Right lobe of liver (tissue), 6 donors: Measurements from ENCODE around the gene PDZD7. TPM values are rescaled to one million over a fixed set of nuclear protein-coding genes. Genes with fewer than 3 reads are reported as not detected.

Source experiments
- ATAC-seq, 4 donors: fragments of 200-7000 bp; cut with Tn5 transposase; one replicate each; pipeline ENCODE4 v1.9.1; 2020; ENCODE audit warnings: mild to moderate bottlenecking in 4 of 4, moderate library complexity in 4 of 4
- DNase-seq, 3 donors: peaks; one replicate each; pipeline ENCODE4 v3.0.0-alpha.2; 2020
- H3K27ac ChIP-seq, 3 donors: fragments of 200-600 bp; one replicate each; pipeline ENCODE4 v1.8.0; 2022
- H3K27me3 ChIP-seq, 2 donors: fragments of 200-600 bp; one replicate each; pipeline ENCODE4 v1.8.0; 2022
- H3K36me3 ChIP-seq, 4 donors: fragments of 200-600 bp; sonication (generic) in 1 of 4; one replicate each; pipeline versions ENCODE4 v1.5.1 to v1.8.0; 2017 to 2022; ENCODE audit warnings: control low read depth in 1 of 4
- H3K4me1 ChIP-seq, 4 donors: fragments of 200-600 bp; sonication (generic) in 1 of 4; one replicate each; pipeline versions ENCODE4 v1.5.1 to v1.8.0; 2017 to 2022; ENCODE audit warnings: control low read depth in 1 of 4
- H3K4me3 ChIP-seq, 3 donors: fragments of 200-600 bp; one replicate each; pipeline ENCODE4 v1.8.0; 2022
- H3K9me3 ChIP-seq, 4 donors: fragments of 200-600 bp; sonication (generic) in 1 of 4; one replicate each; pipeline versions ENCODE4 v1.5.1 to v1.8.0; 2017 to 2022; ENCODE audit warnings: control low read depth in 1 of 4
- CTCF ChIP-seq, 4 donors: fragments of 200-600 bp in 3 of 4; fragments of 450-650 bp in 1 of 4; IDR thresholded peaks; one replicate each; pipeline versions ENCODE4 v1.5.1 to v1.8.0; 2016 to 2022; ENCODE audit warnings: antibody characterized with exemption in 4 of 4, mild to moderate bottlenecking in 2 of 4
- POLR2A ChIP-seq: fragments of 450-650 bp; IDR thresholded peaks from one replicate; pipeline ENCODE4 v1.6.1; 2017; ENCODE audit warnings: antibody characterized with exemption, mild to moderate bottlenecking
- WGBS: methylation state at CpG from one replicate; pipeline ENCODE4 v1.1.6; 2018; ENCODE audit warnings: low coverage, low lambda C conversion rate; ENCODE audit not compliant: insufficient coverage; ENCODE audit errors: missing lambda C conversion rate; 5-methylcytosine and 5-hydroxymethylcytosine counted together
- intact Hi-C, 2 donors: fragments of 100-400 bp; cut with DNase I; formaldehyde crosslinking; loops; one replicate each; pipeline versions ENCODE4 v1.11.2 to v1.14.1; 2022
- total RNA-seq, 6 experiments: library from RNA; depleted of rRNA in 2 of 6; stranded (reverse); fragments of >200 nt in 2 of 6; fragmentation: NEBNext Ultra II Directional in 3 of 6; extraction: Animal tissue kit (Norgen Biotek cat#: 25700) in 3 of 6; gene quantifications; one replicate each; pipeline versions ENCODE4 v1.1.0 to v1.2.4, GENCODE V29; 2016 to 2023
- donor health status: DM: no; HTN: yes; CAD: no.
- donor health status: DM: no; HTN: no; CAD: no.
- donor health status: DM: no; HTN: no; CAD: no.
- donor health status: DM: no; HTN: yes; CAD: no.
- donor health status: DM: no; HTN: yes; CAD: no.

The PDZD7 gene
- total RNA-seq, 6 experiments from 2014 or later: 0.15 to 0.50 (median 0.20) TPM; not detected in 1

GRCh38 chr10:101073631-101074030 lies 42.7 kb upstream of the PDZD7 start:
- TF ChIP-seq POLR2A: no peak
- TF ChIP-seq CTCF (IDR thresholded peaks at IDR 0.05): no peak
- Histone ChIP-seq H3K4me3 (no peak overlapping the region), H3K9me3 (no peaks in the 10 kb centered on the region), H3K27me3 (no peaks in the 10 kb centered on the region), H3K36me3 (no peaks in the 10 kb centered on the region), H3K27ac (no peak overlapping the region), H3K4me1 (no peaks in the 10 kb centered on the region)
- 9% methylated on average over 8 of the region's 13 CpGs for WGBS
- no peak for DNase-seq
- intact Hi-C loops: no loop called here
- ATAC-seq: no peak

- Histone ChIP-seq H3K9me3 (no peaks in the 10 kb centered on the region), H3K27me3 (no peaks in the 10 kb centered on the region), H3K4me1 (no peaks in the 10 kb centered on the region), H3K27ac (no peak overlapping the region), H3K36me3 (no peaks in the 10 kb centered on the region), H3K4me3 (no peak overlapping the region)
- TF ChIP-seq POLR2A (no peak), CTCF (IDR thresholded peaks at IDR 0.05) (no peak)
- intact Hi-C loops: no loop called here
- 54% methylated on average over 9 of the region's 9 CpGs for WGBS
- DNase-seq (no peak), ATAC-seq (no peak)
These were observed 42.0 kb upstream of the PDZD7 start for GRCh38 chr10:101072923-101073322.

GRCh38 chr10:101071885-101072433 lies 41.0 kb upstream of the PDZD7 start:
- Histone ChIP-seq H3K9me3 (no peaks in the 10 kb centered on the region), H3K27me3 (no peaks in the 10 kb centered on the region), H3K4me3 (no peak overlapping the region), H3K4me1 (peaks cover 0 to 9% (median 4%) of the 10 kb centered on the region in 4 donors), H3K36me3 (no peaks in the 10 kb centered on the region), H3K27ac (no peak overlapping the region)
- no peak for DNase-seq
- ATAC-seq: no peak
- intact Hi-C loops: no loop called here
- WGBS: 65% methylated on average over 7 of the region's 7 CpGs
- TF ChIP-seq CTCF (IDR thresholded peaks at IDR 0.05) (no peak), POLR2A (no peak)

GRCh38 chr10:101071267-101071884 lies 40.4 kb upstream of the PDZD7 start:
- 48% methylated on average over 5 of the region's 6 CpGs for WGBS
- Histone ChIP-seq H3K4me3 (no peak overlapping the region), H3K27ac (no peak overlapping the region), H3K4me1 (peaks cover 0 to 15% (median 4%) of the 10 kb centered on the region in 4 donors), H3K9me3 (no peaks in the 10 kb centered on the region), H3K36me3 (no peaks in the 10 kb centered on the region), H3K27me3 (no peaks in the 10 kb centered on the region)
- intact Hi-C loops: no loop called here
- ATAC-seq: peak in 2 of 4 donors; percentile 20 to 31
- TF ChIP-seq POLR2A (no peak), CTCF (IDR thresholded peaks at IDR 0.05) (no peak)
- DNase-seq: no peak
